H1 (cell line): ENCODE data around the gene COQ2. TPM values are rescaled to one million over a fixed set of nuclear protein-coding genes. Genes with fewer than 3 reads are reported as not detected.

ENCODE experiments used
- CTCF ChIA-PET: fragments of 300-600 bp; sonication (Branson Sonifier 250); formaldehyde crosslinking; loops from one replicate; lab custom pipeline; 2021; ENCODE audit not compliant: partially characterized antibody; lab: Charles Lee
- POLR2A ChIA-PET: fragments of 300-600 bp; sonication (Branson Sonifier 250); formaldehyde crosslinking; loops from one replicate; lab custom pipeline; 2021; ENCODE audit warnings: inconsistent platforms; ENCODE audit not compliant: partially characterized antibody; lab: Charles Lee
- DNase-seq, 2 experiments: peaks; one replicate each; pipeline versions ENCODE4 v3.0.0 to v3.0.0-alpha.2; 2010 to 2022; ENCODE audit warnings: low spot score in 2 of 2, low read depth in 1 of 2, mixed read lengths in 1 of 2
- FAIRE-seq: peaks from 2 replicates; lab custom pipeline; 2011; peaks lifted over from hg19 to GRCh38; lab: Jason Lieb, UNC
- H2AFZ ChIP-seq: 2 replicates; pipeline ENCODE4 v1.8.1; 2012; ENCODE audit warnings: low read length, inconsistent platforms
- H2AK5ac ChIP-seq: 2 replicates; pipeline ENCODE4 v1.6.1; 2013; ENCODE audit warnings: low read depth, low read length
- H2BK120ac ChIP-seq: replicated peaks from 2 replicates; pipeline ENCODE3; 2013; ENCODE audit warnings: low read depth, low read length, inconsistent platforms
- H2BK12ac ChIP-seq: 2 replicates; pipeline ENCODE4 v1.6.1; 2013; ENCODE audit warnings: low read depth, low read length
- H2BK15ac ChIP-seq: 2 replicates; pipeline ENCODE4 v1.6.1; 2013; ENCODE audit warnings: low read length
- H2BK20ac ChIP-seq: 2 replicates; pipeline ENCODE4 v1.6.1; 2013; ENCODE audit warnings: low read length
- H2BK5ac ChIP-seq: 2 replicates; pipeline ENCODE4 v1.6.1; 2013; ENCODE audit warnings: low read depth, low read length
- H3K14ac ChIP-seq: 2 replicates; pipeline ENCODE4 v1.6.1; 2013; ENCODE audit warnings: inconsistent platforms; ENCODE audit not compliant: insufficient read length
- H3K18ac ChIP-seq: 2 replicates; pipeline ENCODE4 v1.6.1; 2013; ENCODE audit warnings: low read length; ENCODE audit errors: extremely low read depth
- H3K23ac ChIP-seq: 2 replicates; pipeline ENCODE4 v1.6.1; 2013; ENCODE audit warnings: inconsistent platforms; ENCODE audit not compliant: insufficient read length
- H3K23me2 ChIP-seq: 2 replicates; pipeline ENCODE4 v1.6.1; 2013; ENCODE audit warnings: low read depth, low read length
- H3K27ac ChIP-seq: 2 replicates; pipeline ENCODE4 v1.6.1; 2011; ENCODE audit warnings: low read depth, low read length, inconsistent platforms
- H3K27me3 ChIP-seq, 4 experiments: replicated peaks in 1 of 4; 1 replicate in 1 of 4; 2 replicates in 3 of 4; pipeline versions ENCODE4 v1.6.1 to v1.8.1; 2011 to 2013; ENCODE audit warnings: low read length in 3 of 4, mild to moderate bottlenecking in 3 of 4, inconsistent platforms in 2 of 4, mixed read lengths in 2 of 4, moderate library complexity in 1 of 4; ENCODE audit not compliant: control insufficient read depth in 3 of 4, insufficient read depth in 3 of 4; ENCODE audit errors: extremely low read depth in 1 of 4
- H3K36me3 ChIP-seq, 4 experiments: 2 replicates each; pipeline versions ENCODE4 v1.6.1 to v1.8.1; 2011 to 2013; ENCODE audit warnings: mild to moderate bottlenecking in 4 of 4, low read length in 3 of 4, moderate library complexity in 2 of 4, control low read depth in 1 of 4, inconsistent platforms in 1 of 4; ENCODE audit not compliant: insufficient read depth in 4 of 4, control insufficient read depth in 2 of 4
- H3K4ac ChIP-seq: replicated peaks from 2 replicates; pipeline ENCODE3; 2013; ENCODE audit warnings: low read length, low read depth, mixed read lengths, inconsistent platforms; ENCODE audit not compliant: insufficient read length
- H3K4me1 ChIP-seq, 4 experiments: replicated peaks in 1 of 4; 1 replicate in 1 of 4; 2 replicates in 3 of 4; pipeline versions ENCODE4 v1.6.1 to v1.8.1; 2011 to 2013; ENCODE audit warnings: low read length in 3 of 4, inconsistent platforms in 2 of 4, mixed read lengths in 1 of 4; ENCODE audit not compliant: insufficient read depth in 4 of 4, control insufficient read depth in 3 of 4
- H3K4me2 ChIP-seq, 2 experiments: 2 replicates each; pipeline versions ENCODE4 v1.6.1 to v1.8.1; 2011 to 2013; ENCODE audit warnings: low read depth in 2 of 2, low read length in 2 of 2, control low read depth in 1 of 2, inconsistent platforms in 1 of 2, mild to moderate bottlenecking in 1 of 2; ENCODE audit not compliant: insufficient read depth in 1 of 2
- H3K4me3 ChIP-seq, 4 experiments: fragments of 200-600, 300-600 bp in 1 of 4; sonication (generic), shearing (Covaris generic), sonication (Bioruptor Twin) in 1 of 4; 2 replicates each; pipeline versions ENCODE4 v1.5.1 to v1.8.1; 2011 to 2016; ENCODE audit warnings: low read length in 4 of 4, low read depth in 3 of 4, control low read depth in 2 of 4, inconsistent platforms in 2 of 4, mild to moderate bottlenecking in 2 of 4, mixed read lengths in 1 of 4, moderate library complexity in 1 of 4; ENCODE audit not compliant: insufficient read depth in 2 of 4; ENCODE audit errors: extremely low read depth in 1 of 4
- H3K56ac ChIP-seq: replicated peaks from 2 replicates; pipeline ENCODE3; 2013; ENCODE audit warnings: low read depth, mild to moderate bottlenecking, mixed read lengths, low read length, inconsistent platforms; ENCODE audit not compliant: insufficient read length
- H3K79me1 ChIP-seq: 2 replicates; pipeline ENCODE4 v1.6.1; 2013; ENCODE audit warnings: low read depth, low read length, control low read depth
- H3K79me2 ChIP-seq, 2 experiments: 2 replicates each; pipeline versions ENCODE4 v1.6.1 to v1.8.1; 2012 to 2013; ENCODE audit warnings: low read length in 2 of 2, mild to moderate bottlenecking in 2 of 2, inconsistent platforms in 1 of 2; ENCODE audit not compliant: insufficient read depth in 2 of 2, control insufficient read depth in 1 of 2
- H3K9ac ChIP-seq, 4 experiments: replicated peaks in 1 of 4; 1 replicate in 1 of 4; 2 replicates in 3 of 4; pipeline versions ENCODE4 v1.6.1 to v1.8.1; 2011 to 2013; ENCODE audit warnings: low read depth in 3 of 4, low read length in 3 of 4, control low read depth in 2 of 4, mild to moderate bottlenecking in 2 of 4, moderate library complexity in 2 of 4, inconsistent platforms in 1 of 4; ENCODE audit errors: extremely low read depth in 1 of 4
- H3K9me3 ChIP-seq, 2 experiments: 2 replicates each; pipeline versions ENCODE4 v1.6.1 to v1.8.1; 2012 to 2013; ENCODE audit warnings: mild to moderate bottlenecking in 2 of 2, moderate library complexity in 2 of 2, control low read depth in 1 of 2, inconsistent platforms in 1 of 2, low read depth in 1 of 2, low read length in 1 of 2, mixed read lengths in 1 of 2; ENCODE audit not compliant: insufficient read depth in 2 of 2
- H4K20me1 ChIP-seq, 2 experiments: replicated peaks in 1 of 2; 2 replicates each; pipeline versions ENCODE3 to v1.8.1; 2011 to 2013; ENCODE audit warnings: inconsistent platforms in 2 of 2, low read length in 2 of 2, mild to moderate bottlenecking in 1 of 2; ENCODE audit not compliant: insufficient read depth in 2 of 2, control insufficient read depth in 1 of 2
- H4K5ac ChIP-seq: 2 replicates; pipeline ENCODE4 v1.6.1; 2013; ENCODE audit warnings: low read length, low read depth, mixed read lengths, inconsistent platforms; ENCODE audit not compliant: insufficient read length
- H4K8ac ChIP-seq: 2 replicates; pipeline ENCODE4 v1.8.0; 2013; ENCODE audit warnings: mild to moderate bottlenecking, moderate library complexity, low read length, inconsistent platforms; ENCODE audit not compliant: insufficient read depth; ENCODE audit errors: extremely low read depth
- H4K91ac ChIP-seq: replicated peaks from 2 replicates; pipeline ENCODE3; 2013; ENCODE audit warnings: low read length, mixed read lengths, inconsistent platforms; ENCODE audit not compliant: insufficient read length
- JUND ChIP-seq: IDR thresholded peaks from 2 replicates; pipeline ENCODE4 v1.6.1; 2011; ENCODE audit warnings: mild to moderate bottlenecking, improper control_type of control experiment, low read length
- RFX5 ChIP-seq: IDR thresholded peaks from 2 replicates; pipeline ENCODE4 v1.6.1; 2011; ENCODE audit warnings: low read depth, low read length, improper control_type of control experiment, borderline replicate concordance
- SIX5 ChIP-seq: IDR thresholded peaks from 2 replicates; pipeline ENCODE4 v1.6.1; 2011; ENCODE audit warnings: mild to moderate bottlenecking, low read depth, low read length
- SP4 ChIP-seq: IDR thresholded peaks from 2 replicates; pipeline ENCODE4 v1.6.1; 2012; ENCODE audit warnings: low read length, inconsistent platforms
- YY1 ChIP-seq: IDR thresholded peaks from 2 replicates; pipeline ENCODE4 v1.6.1; 2011; ENCODE audit warnings: low read depth, mild to moderate bottlenecking, low read length
- ZNF274 ChIP-seq: IDR thresholded peaks from 2 replicates; pipeline ENCODE4 v1.7.0; 2012; ENCODE audit warnings: low read length, borderline replicate concordance; ENCODE audit errors: extremely low read depth
- WGBS, 2 experiments: shearing (Covaris generic) in 1 of 2; methylation state at CpG; one replicate each; pipeline versions ENCODE4 v1.1.6 to v1.1.7; 2013 to 2015; ENCODE audit warnings: low lambda C conversion rate in 2 of 2, mixed read lengths in 2 of 2, inconsistent platforms in 1 of 2, low coverage in 1 of 2, missing lambda C conversion rate in 1 of 2; ENCODE audit not compliant: insufficient replicate concordance in 2 of 2, insufficient coverage in 1 of 2, insufficient read length in 1 of 2; ENCODE audit errors: extremely low coverage in 1 of 2, missing lambda C conversion rate in 1 of 2; 5-methylcytosine and 5-hydroxymethylcytosine counted together
- polyA plus RNA-seq, 7 experiments: library from polyadenylated mRNA; depleted of rRNA in 3 of 7; stranded (reverse) in 5 of 7; unstranded in 2 of 7; fragments of >200 nt in 5 of 7; fragments of 200-250 nt in 2 of 7; gene quantifications; 1 replicate in 5 of 7; 2 replicates in 1 of 7; 4 replicates in 1 of 7; pipeline versions ENCODE4 v1.2.1 to v1.2.3, GENCODE V29; 2011 to 2013; ENCODE audit warnings: missing spikeins in 2 of 7, mixed read lengths in 2 of 7
- total RNA-seq: library from RNA; stranded (reverse); fragmentation: NEBNext Ultra II Directional; extraction: Animal tissue kit (Norgen Biotek cat#: 25700); gene quantifications from 2 replicates; pipeline ENCODE4 v1.2.1, GENCODE V29; 2021

Gene COQ2
- total and polyA plus RNA-seq, 2 of the 8 experiments (the other 6 are each of a cell fraction or from before 2014, with no cell fraction given), result 21.5 to 22.9 TPM

DNA sequence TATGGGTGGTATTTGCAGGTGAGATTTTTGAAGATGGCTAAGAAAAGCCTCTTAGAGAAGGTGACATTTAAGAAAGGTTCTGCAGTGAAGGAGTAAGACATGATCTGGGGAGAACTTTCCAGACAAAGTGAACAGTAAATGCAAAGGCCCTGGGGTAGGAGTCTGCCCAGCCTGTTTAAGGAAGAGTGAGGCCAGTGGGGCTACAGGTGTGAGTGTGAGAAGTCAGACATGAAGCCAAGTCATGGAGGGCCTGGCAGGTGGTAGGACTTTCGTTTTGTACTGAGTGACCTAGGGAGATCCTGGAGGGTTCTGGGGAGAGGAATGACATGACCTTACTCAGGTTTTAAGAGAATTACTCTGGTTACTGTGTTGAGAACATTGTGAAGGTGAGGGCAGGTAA, 21.5 kb downstream of the COQ2 start:
- Histone ChIP-seq H3K36me3 (peaks cover 0 to 10% (median 4%) of the 10 kb centered on the region in 4 experiments; a peak in 2 of 8 replicates), H3K4me1 (no peaks in the 10 kb centered on the region), H3K4me3 (no peak overlapping the region), H2BK5ac (no peak overlapping the region), H3K27me3 (peaks cover 0 to 2% (median 0%) of the 10 kb centered on the region in 4 experiments; a peak in 1 of 7 replicates), H4K5ac (no peak overlapping the region), H3K18ac (no peak overlapping the region), H3K4me2 (no peak overlapping the region), H3K79me1 (no peaks in the 10 kb centered on the region), H3K79me2 (no peaks in the 10 kb centered on the region), H4K91ac (no peak overlapping the region), H2AK5ac (no peak overlapping the region), H2BK20ac (no peak overlapping the region), H3K23me2 (no peaks in the 10 kb centered on the region), H2AFZ (no peak overlapping the region), H2BK120ac (no peak overlapping the region), H2BK12ac (no peak overlapping the region), H3K9ac (no peak overlapping the region), H3K27ac (no peak overlapping the region), H3K14ac (no peak overlapping the region), H3K56ac (no peak overlapping the region), H3K9me3 (no peaks in the 10 kb centered on the region), H2BK15ac (no peak overlapping the region), H4K8ac (no peak overlapping the region), H3K4ac (no peak overlapping the region), H3K23ac (no peak overlapping the region), H4K20me1 (peaks cover 0 to 2% of the 10 kb centered on the region in 2 experiments)
- DNase-seq (no peak), FAIRE-seq (no peak)
- ChIA-PET POLR2A (no interaction called here), CTCF (interaction anchor here (3.1 to 3.5 kb wide), 2 partner anchors 8 to 18 kb away, joined by 15 to 18 read pairs; no protein-coding TSS in a partner anchor)
- WGBS, 2 experiments, result 93% methylated on average over 1 of the region's 1 CpG; no CpG with 5 or more reads in 1 of the 2 experiments
- TF ChIP-seq SIX5, result no peak
- no peak for TF ChIP-seq YY1
- TF ChIP-seq SP4, result no peak
- no peak for TF ChIP-seq JUND
- TF ChIP-seq ZNF274, result no peak
- TF ChIP-seq RFX5, result no peak
